HG03139 (cell line): ENCODE results near the gene REEP2.

Experiments
- ATAC-seq: cut with Tn5 transposase; IDR thresholded peaks from one replicate; pipeline ENCODE4 v1.9.1; 2021; ENCODE audit not compliant: unreplicated experiment

REEP2 gene

DNA sequence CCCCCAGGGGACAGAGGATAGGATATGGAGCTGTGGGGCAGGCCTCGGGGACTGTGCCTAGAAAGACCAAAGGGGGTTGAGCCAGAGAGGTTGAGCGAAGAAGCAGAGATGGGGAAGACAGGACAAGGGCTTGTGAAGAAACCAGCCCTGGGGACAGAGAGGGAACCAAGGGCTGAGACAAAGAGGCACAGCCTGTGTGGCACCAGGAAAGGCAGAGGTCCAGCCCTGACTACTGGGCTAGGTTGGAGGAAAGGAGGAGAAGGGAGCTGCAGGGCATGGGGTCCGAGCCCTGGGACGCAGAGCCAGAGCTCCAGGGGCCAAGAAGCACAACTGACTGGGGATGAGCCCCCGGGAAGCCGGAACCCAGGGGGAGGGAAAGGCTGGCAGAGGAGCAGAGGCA lies 9.2 kb downstream of the REEP2 start:
- no peak for ATAC-seq

DNA sequence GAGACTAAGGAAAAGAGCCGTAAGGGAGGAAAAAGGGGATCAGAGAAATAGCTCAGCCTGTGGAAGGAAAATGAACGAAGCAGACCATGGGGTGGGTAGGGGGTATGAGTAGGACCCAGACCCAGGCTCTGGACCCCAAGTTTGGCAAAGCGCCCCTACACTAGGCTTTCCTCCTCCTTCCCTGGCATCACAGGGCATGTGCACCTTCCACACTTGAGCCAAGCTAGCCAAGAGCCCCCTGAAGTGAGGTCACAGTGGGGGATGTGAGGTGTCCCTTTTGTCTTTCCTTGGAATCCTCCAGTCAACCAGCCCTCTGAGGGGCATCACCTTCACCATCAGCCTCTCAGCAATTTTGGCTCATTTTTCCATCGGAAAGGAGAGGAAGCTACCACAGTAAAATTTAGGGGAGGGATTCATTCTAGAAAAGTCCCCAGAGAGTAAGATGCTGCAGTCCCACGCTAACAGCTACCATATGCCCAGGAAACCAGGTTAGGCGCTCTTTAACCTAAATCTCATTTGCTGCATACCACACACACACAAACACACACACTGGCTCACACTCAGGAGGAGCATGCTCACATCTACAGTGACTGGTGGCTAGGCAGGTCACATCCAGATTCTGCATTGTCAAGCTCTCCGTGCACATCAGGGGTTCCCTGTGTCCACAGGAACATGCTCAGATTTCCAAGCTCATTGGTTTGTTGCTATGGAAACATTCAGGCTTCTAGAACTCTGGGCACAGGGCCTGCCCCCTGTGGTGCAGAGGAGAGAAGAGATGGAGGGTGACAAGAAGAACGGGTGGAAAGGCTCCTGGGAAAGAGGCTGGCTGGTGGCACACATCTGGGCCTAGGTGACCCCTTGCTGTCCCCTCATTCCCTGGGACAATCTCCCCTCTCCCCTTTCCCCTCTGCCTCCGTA lies 9.9 kb downstream of the REEP2 start:
- no peak for ATAC-seq

DNA sequence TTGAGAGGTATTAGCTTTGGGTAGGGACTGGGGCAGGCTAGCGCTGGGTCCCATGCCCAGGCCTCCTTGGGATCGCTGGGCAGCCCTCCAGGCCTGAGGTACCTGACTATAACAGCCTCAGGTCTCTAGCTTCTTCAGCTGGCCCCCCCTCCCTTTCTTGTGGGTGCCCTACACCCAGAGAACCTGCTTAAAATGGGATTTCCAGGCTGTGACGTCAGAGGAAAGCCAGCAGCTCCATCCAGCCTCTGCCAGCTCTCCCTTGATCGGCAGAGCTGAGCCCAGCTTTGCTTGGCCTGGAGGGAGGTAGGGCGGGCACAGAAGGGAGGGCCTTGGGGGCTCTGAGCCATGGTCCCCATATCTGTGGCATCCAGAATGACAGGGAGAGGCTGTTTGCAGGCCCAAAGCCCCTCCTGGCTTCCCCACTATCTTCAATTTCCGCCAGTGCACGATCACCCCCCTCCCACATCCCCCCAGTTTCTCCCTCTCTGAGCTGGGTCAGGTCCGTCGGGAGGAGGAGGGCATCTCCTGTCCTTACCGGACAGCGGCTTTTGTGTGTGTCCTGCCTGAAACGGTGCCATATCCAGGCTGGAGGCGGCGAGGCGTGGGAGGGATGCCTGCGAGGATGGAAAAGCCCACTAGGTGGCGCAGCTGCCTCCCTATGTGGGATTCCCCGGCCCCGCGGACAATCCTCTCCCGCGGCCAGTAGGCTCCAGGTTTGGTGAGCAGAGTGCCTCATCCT lies 10.8 kb downstream of the REEP2 start:
- ATAC-seq = peak; percentile 64

DNA sequence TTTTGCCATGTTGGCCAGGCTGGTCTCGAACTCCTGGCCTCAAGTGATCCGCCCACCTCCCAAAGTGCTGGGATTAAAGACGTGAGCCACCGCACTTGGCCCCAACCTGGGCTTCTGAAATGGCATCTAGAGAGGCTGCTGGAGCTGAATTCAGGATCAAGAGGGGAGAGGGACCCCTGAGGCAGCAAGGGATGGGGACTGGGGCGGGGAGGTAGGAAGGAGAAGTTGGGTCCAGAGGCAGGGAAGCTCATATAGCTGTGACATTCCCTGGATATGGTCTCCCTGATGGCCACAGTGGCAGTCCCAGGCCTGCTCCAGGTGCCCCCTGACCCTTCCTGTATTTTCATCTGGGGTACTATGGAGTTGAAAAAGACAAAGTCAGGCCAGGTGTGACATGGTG lies 12.1 kb downstream of the REEP2 start:
- ATAC-seq = no peak

DNA sequence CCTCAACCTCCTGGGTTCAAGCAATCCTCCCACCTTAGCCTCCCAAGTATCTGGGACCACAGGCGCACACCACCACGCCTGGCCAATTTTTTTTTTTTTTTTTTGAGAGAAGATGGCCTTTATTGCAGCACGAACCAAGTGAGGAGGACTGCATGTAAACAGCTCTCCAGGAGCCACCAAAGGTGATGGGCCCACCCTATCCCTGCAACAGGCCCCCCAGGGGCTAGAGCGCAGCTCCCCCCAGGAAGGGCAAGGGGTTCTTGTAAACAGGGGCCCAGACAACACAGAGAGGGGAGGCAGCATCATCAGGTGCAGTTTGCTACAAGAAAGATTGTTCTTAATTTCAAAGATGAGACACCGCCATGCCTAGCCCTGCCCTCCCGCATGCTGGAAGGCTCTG lies 13.9 kb downstream of the REEP2 start:
- no peak for ATAC-seq

DNA sequence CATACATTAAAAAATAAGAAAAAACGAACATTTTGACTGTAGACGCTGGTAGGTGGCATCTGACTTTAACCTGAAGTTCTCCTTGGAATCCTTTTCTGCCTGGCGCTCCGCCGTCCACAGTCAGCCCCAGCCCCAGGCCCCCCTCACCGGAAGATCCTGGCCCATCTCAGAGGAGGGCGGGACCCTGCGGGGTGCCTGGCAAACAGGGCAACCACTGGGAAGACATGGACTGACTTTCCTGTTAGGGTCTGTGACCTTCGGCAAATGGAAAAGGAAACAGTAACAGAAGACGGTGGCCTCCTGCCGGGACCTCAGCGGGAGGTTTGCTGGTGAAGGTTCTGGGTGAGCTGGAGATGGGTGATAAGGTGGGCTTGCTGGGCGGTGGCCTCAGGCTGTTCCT lies 14.7 kb downstream of the REEP2 start:
- no peak for ATAC-seq

DNA sequence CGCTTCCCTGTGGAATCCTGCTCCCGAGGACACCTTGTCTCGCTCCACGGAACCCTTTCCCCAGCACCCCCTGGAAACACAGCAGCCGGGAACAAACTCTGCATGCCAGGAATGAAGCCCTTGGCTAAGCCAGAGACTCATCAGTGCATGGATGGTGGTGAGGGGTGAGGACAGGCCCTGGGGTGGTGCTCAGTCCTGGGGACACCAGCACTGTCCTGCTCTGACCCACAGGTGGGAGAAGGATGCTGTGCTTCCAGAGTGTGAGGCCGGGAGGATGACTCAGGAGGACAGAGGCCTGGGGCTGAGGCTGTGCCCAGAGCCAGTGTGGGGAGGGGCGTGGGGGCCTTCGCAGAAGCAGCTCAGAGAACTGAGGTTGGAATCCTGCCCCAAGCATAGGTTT lies 15.3 kb downstream of the REEP2 start:
- no peak for ATAC-seq

DNA sequence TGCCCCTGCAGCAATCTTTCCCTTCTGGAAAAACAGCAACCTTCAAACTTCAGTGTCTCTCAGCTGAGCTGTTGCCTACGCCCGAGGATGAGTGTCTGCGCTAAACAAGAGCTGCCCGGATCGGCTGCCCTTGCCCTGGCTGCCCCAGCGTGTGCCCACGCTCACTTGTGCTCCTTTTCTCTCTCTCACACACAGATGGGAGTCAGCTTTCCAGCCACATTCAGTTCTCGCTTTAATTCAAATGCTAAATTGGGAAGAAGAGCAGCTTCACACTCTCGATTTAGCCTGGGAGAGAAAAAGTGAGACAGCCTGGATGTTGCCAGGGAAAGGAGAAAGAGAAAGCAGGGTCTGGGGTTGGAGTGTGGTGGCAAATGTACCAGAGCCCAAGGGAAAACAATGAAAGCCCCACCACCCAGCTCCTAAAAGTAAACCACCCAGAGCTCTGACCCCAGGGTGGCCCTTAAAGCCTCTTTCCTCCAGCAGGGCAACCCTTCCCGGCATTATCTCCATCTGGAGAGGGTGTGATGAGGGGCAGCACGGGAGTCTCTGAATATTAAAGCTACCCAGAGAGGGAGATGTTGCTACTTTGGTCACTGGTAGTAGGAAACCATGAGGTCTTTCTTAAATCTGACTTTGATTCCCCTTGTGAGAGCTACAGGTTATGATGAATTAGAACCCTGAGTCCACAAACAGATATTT lies 16.5 kb downstream of the REEP2 start:
- no peak for ATAC-seq

DNA sequence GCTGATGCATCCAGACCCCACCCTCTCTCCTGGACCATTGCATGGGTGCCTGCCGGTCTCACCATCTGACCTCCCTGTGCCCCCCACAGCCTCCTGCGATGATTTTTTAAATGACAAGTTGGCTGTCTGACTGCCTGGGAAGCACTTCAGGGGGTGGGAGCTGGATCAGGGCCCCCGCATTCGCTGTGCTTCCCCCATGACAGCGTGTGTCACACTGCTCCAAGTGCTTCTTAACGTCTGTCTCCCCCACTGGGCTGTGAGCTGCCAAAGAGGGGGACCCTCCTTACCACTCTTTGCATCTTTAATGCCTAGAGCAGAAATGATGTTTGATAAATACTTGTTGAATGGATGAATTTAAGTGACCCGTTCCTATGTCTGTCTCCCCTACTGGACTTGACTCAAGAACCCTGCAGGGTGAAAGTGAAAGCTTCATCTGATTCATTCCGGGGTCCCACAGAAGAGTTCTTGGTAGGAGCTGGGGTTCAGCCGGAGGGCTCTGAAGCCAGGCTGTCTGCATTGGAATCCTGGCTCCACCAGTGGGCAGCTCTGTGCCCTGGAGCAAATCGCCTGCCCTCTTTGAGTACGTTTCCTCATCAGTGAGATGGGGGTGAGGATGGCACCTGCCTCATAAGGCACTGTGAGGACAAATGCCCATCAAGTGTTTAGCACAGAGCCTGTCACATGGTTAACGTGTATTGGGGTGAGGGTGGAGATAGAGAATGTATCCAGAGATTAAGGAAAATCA lies 18.8 kb downstream of the REEP2 start:
- no peak for ATAC-seq

DNA sequence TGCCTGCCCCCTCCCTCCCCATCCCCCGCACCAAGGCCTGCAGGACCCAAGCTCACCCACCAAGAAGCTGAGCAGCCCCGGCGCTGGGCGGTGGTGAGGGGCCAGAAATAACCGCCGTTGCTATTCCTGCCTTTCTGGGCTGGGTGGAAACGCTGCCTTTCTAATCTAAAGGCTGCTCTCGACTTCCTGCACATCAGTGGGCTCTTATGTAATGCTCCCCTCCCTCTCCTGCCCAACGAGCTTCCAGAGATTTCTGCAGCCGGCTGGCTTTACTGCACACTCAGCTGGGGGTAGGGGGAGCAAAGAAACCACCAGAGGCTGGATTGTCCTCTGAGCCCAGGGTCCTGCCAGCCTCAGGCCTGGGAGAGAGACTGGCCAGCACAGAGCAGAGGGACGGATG lies 19.5 kb downstream of the REEP2 start:
- ATAC-seq = no peak

DNA sequence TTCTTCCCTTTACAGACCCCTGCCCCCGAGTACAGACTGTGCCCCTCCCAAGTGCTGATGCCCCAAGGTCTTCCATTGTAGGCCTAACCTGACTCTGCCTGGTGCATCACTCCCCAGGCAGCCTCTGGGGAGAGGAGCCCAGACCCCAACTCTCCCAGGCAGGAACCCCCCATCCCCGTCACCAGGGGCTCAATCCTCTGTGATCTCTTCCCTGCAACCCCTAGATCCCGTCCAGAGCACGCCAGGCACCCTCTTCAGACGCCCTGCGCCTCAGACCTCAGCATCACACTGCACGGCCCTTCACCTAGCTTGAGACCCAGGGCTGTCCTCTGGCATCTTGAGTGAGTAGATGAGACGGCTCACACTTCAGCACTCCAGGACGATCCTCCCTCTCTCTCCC lies 20.0 kb downstream of the REEP2 start:
- ATAC-seq = no peak

DNA sequence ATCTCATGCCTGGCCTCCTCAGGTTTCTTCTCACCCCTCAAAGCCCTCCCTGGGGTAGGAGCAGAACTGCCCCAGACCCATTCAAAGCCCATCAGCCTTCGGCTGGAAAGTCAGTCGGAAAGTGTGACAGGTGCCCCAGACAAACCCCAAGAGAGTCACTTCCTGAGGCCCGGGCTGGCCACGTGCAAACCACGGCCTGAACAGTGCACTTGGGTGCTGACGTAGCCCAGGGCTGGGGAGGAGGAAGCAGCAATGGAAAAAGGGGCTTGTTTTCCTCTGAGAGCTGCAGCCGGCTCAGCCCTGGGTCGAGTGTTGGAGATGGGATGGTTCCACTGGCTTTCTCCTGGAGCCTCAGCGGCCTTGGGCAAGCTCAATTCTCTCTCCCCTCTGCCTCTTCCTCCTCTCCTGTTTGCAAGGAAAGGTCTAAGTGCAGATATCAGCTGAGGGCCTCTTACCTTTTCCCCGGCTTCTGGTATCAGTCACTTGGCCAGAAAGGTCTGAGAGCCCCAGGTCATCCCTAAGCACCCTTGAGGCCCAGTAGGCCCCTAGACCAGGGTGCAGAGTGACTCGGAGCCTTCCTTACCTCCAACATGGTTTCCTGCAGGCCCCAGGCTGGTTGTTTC lies 20.6 kb downstream of the REEP2 start:
- no peak for ATAC-seq

DNA sequence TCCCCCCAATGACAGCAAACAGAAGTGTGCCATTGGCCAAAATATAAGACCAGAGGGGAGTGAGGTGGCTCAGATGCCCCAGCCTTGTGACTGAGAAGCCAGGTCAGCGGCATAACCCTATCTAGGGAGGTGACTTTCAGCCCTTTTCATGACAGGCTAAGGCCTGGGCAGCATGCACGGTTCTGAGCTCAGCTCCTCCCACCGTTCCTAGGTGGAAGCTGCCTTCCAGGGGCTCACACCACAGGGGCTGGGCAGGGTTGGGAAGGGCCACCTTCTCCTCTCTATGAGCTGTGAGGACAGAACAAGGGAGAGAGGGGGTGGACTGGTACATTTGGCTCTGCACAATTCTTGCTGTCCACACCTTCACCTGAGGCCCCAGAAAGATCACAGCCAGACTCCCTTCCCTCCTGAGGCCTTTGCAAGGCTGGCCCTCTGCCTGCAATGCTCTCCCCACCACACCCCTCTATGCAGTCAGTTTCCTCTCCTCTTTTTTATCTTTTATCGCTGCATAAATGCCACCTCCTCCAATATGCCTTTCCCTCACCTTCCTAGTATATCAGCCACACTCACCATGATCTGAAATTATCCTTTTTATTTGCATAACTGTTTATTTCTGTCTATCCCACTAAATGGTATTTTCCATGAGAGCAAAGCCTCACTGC lies 21.3 kb downstream of the REEP2 start:
- no peak for ATAC-seq

DNA sequence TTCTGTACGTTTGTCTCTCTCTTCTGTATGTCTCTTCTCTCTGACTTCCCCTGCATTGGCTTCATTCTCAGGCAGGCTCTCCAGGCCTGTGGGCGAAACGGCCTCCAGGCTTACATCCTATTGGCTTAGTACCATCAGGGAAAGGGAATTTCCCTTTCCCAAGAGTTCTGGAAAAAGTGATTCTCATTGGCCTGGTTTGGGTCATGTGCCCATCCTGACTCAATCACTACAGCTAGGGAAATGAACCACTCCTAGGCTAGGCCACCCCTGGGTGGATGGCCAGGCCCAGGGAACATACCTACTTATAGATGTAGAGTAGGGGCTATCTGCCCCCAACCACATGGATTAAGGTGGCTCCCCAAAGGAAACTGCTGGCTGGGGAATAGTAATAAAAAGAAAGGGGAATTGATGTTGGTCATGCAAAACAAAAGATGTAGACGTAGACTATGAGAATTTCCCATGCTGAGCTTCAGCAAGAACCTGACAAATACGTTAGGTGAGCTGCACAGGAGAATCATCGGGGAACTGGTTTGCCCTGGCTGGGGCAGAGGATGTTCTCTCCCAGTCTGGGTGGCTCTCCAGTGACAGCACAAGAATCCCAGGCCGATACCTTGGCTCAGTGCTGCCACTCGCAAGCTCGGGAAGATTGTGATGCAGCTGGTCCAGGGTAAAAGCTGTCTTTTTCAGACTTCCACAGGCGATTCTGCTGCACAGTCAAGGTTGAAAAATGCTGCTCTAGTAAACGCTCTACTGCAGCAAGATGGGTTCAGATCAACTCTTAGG lies 22.7 kb downstream of the REEP2 start:
- ATAC-seq = no peak

DNA sequence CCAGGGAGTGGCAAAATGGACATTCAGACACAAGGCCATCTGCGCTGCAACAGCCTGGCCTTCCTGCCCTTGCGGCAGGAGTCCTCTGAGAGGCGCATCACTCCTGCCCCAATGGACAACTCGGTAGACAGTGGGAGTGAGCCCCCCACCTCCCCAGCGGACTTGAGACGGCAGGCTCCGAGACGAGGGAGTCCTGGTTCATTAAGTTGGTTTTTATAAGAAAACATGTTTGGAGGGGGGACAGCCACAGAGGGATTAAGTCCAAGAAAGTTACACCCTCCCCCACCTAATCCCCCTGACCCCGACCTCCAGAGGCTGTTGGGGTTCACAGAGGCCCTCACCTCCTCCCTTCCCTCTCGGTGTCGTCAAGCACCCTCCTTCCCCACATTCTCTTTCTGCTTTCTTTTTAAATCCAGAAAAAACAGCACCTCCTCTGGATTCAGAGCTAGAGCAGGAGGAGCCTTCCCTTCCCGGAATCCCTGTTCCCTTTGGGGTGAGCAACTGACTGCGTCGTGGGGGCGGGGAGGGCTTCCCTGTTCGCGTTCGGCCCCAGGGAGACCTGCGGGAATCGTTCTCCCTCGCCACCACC lies 24.7 kb downstream of the REEP2 start:
- ATAC-seq = no peak

DNA sequence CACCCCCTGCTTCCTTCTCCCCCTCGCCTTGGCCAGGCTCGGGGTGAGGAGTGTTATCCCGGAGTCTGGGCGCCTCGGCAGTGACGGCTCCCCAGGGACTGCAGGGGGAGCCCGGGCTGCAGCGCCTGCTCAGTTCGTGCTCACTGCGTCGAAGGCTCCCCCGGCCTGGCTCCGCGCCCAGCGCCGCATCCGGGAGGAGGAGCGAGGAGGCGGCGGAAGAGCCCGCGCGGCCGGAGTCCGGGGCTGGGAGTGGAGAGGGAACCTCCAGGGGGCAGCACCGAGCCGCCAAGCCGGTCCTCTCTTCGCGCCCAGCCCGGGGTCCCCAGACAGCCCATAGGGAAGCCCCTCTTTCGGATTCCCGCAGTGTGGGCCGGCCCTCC lies 25.1 kb downstream of the REEP2 start:
- ATAC-seq = peak; percentile 45

DNA sequence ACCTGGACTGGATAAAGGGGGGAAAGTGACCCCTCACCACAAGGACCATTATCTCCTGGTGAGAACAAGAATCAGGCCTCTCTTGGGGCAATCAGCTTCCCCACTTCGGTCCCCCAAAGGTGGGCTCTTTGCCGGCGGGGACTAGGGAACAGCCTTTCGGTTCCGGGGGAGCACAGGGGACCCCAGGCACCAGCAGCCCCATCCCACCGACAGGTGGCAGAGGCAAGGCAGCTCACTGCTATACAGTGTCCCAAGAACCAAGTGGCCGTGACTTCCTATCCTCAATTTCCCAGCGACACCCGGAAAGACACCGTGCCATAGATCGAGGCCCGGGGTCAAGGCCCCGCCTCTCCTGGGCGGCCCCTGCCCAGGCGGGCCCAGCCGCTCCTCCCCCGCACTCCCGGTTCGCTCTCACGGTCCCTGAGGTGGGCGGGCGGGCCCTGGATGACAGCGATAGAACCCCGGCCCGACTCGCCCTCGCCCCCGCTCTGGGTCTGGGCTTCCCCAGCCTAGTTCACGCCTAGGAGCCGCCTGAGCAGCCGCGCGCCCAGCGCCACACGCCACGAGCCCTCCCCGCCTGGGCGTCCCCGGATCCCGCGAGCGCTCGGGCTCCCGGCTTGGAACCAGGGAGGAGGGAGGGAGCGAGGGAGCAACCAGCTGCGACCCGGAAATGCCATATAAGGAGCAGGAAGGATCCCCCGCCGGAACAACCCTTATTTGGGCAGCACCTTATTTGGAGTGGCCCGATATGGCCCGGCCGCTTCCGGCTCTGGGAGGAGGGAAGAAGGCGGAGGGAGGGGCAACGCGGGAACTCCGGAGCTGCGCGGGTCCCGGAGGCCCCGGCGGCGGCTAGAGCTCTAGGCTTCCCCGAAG lies 25.8 kb downstream of the REEP2 start:
- ATAC-seq = peak; percentile 72
